Gastroesophageal sphincter (tissue), 3 donors: ENCODE results near the gene POC5.

Source experiments
- CTCF ChIP-seq, 4 experiments: fragments of 200-600 bp in 2 of 4; fragments of 450-650 bp in 2 of 4; sonication (generic) in 1 of 4; IDR thresholded peaks; one replicate each; pipeline ENCODE4 v1.5.1; 2017 to 2019; ENCODE audit warnings: antibody characterized with exemption in 4 of 4, mild to moderate bottlenecking in 2 of 4, moderate library complexity in 2 of 4
- EP300 ChIP-seq: sonication (generic); formaldehyde crosslinking; IDR thresholded peaks from one replicate; pipeline ENCODE4 v1.6.1; 2017; ENCODE audit warnings: antibody characterized with exemption, mild to moderate bottlenecking
- POLR2A ChIP-seq, 2 donors: fragments of 450-650 bp; IDR thresholded peaks; one replicate each; pipeline ENCODE4 v1.6.1; 2017; ENCODE audit warnings: antibody characterized with exemption in 2 of 2, mild to moderate bottlenecking in 2 of 2, moderate library complexity in 1 of 2
- POLR2AphosphoS5 ChIP-seq: sonication (generic); formaldehyde crosslinking; IDR thresholded peaks from one replicate; pipeline ENCODE4 v1.6.1; 2017; ENCODE audit warnings: antibody characterized with exemption

GRCh38 chr5:75758116-75758515, 40.9 kb upstream of the POC5 start:
- no peak for TF ChIP-seq CTCF (IDR thresholded peaks at IDR 0.05)
- TF ChIP-seq POLR2A (IDR thresholded peaks at IDR 0.05): no peak
- no peak for TF ChIP-seq EP300
- no peak for TF ChIP-seq POLR2AphosphoS5
